Myometrial cell (primary cell): ENCODE data around the gene ALG9. TPM values are rescaled to one million over a fixed set of nuclear protein-coding genes. Genes with fewer than 3 reads are reported as not detected.

ENCODE experiments used
- total RNA-seq: library from RNA; depleted of rRNA; stranded (reverse); fragments of >200 nt; gene quantifications from 2 replicates; pipeline ENCODE4 v1.2.3, GENCODE V29; 2015

The ALG9 gene
- 33.7 and 42.2 TPM in 2 replicates for total RNA-seq

GRCh38 chr11:111870886-111871692 is at the start of gene ALG9:
TSS of gene ALG9 (minus strand) at chr11:111871581. CDS start at chr11:111871482, 99 bp downstream.

GRCh38 chr11:111918390-111919256 is 47.2 kb upstream of the ALG9 start, which contains the start of gene C11orf52:
TSS of gene C11orf52 (plus strand) at chr11:111918913. CDS start at chr11:111918973, 60 bp downstream.

GRCh38 chr11:111912535-111912934 is 41.2 kb upstream of the ALG9 start, which contains the start of gene HSPB2:
TSS of gene HSPB2 (plus strand) at chr11:111912734. CDS start at chr11:111912830, 96 bp downstream.

GRCh38 chr11:111911563-111912401 is 40.4 kb upstream of the ALG9 start, which contains the start of gene CRYAB:
TSS of gene CRYAB (minus strand) at chr11:111911770. CDS start at chr11:111911724, 46 bp downstream.

GRCh38 chr11:111878849-111879636 is 7.7 kb upstream of the ALG9 start, which contains the start of the genes CFAP68 and FDXACB1:
TSS of gene CFAP68 (plus strand) at chr11:111879541. CDS start at chr11:111879561, 20 bp downstream.
TSS of gene FDXACB1 (minus strand) at chr11:111879165. CDS start at chr11:111879132, 33 bp downstream.

GRCh38 chr11:111765984-111766833 is 105.2 kb downstream of the ALG9 start, which contains the start of gene PPP2R1B:
TSS of gene PPP2R1B (minus strand) at chr11:111766389. CDS start at chr11:111766361, 28 bp downstream.

Other genes with a start within 250 kb of the ALG9 start
- gene PPP2R1B, start 105.2 kb downstream of the ALG9 start, total RNA-seq = 33.4 and 38.5 TPM in 2 replicates
- 3.7 and 4.3 TPM in 2 replicates for gene FDXACB1, start 7.6 kb upstream of the ALG9 start, total RNA-seq
- gene CFAP68, start 8.0 kb upstream of the ALG9 start, total RNA-seq = 7.2 and 14.2 TPM in 2 replicates
- 11.7 and 27.1 TPM in 2 replicates for gene CRYAB, start 40.2 kb upstream of the ALG9 start, total RNA-seq
- not detected in 2 replicates for gene HSPB2, start 41.2 kb upstream of the ALG9 start, total RNA-seq
- not detected in 2 replicates for gene C11orf52, start 47.3 kb upstream of the ALG9 start, total RNA-seq
- gene DIXDC1, start 65.8 kb upstream of the ALG9 start, total RNA-seq = 10.4 and 11.9 TPM in 2 replicates
- gene DLAT, start 153.8 kb upstream of the ALG9 start, total RNA-seq = 40.1 and 47.3 TPM in 2 replicates
- gene PIH1D2, start 202.4 kb upstream of the ALG9 start, total RNA-seq = 1.2 and 4.9 TPM in 2 replicates
- gene NKAPD1, start 202.7 kb upstream of the ALG9 start, total RNA-seq = 8.9 and 13.3 TPM in 2 replicates
- 40.2 and 48.7 TPM in 2 replicates for gene TIMM8B, start 215.2 kb upstream of the ALG9 start, total RNA-seq
- 146 and 150 TPM in 2 replicates for gene SDHD, start 215.3 kb upstream of the ALG9 start, total RNA-seq